GM18951 (cell line): ENCODE data around the gene SSTR3.
"Not testable (repeated sequence)": the region's sequence is repeated elsewhere in the genome, so short reads cannot be mapped to it uniquely, and the experiment has no call there.

ENCODE experiments used
- POLR2A ChIP-seq: IDR thresholded peaks from 4 replicates; pipeline ENCODE4 v1.6.1; 2011; ENCODE audit warnings: mild to moderate bottlenecking; ENCODE audit not compliant: insufficient read length, insufficient read depth; ENCODE audit errors: extremely low read depth
- in situ Hi-C: fragments of 300-500 bp; cut with MboI; formaldehyde crosslinking; loops from one replicate; pipeline ENCODE4 v1.12.0; 2022; ENCODE audit warnings: low sequenced_read_pairs, mixed read lengths, inconsistent platforms; ENCODE audit not compliant: unreplicated experiment

SSTR3 gene

GRCh38 chr22:37237371-37238268 is 25.3 kb upstream of the SSTR3 start:
- peak; percentile 19 for TF ChIP-seq POLR2A
- in situ Hi-C loops: no loop called here

- TF ChIP-seq POLR2A: no peak
- in situ Hi-C loops: no loop called here
These were observed 23.8 kb upstream of the SSTR3 start for GRCh38 chr22:37235897-37236607.

- in situ Hi-C loops: no loop called here
- peak; percentile 2 for TF ChIP-seq POLR2A
These were observed 22.7 kb upstream of the SSTR3 start for GRCh38 chr22:37234736-37235711.

- in situ Hi-C loops: no loop called here
- no peak for TF ChIP-seq POLR2A
These were observed 21.7 kb upstream of the SSTR3 start for GRCh38 chr22:37233751-37234631.

- in situ Hi-C loops: not testable (repeated sequence)
These were observed 21.1 kb upstream of the SSTR3 start for GRCh38 chr22:37233371-37233750.

GRCh38 chr22:37232140-37232998 is 20.1 kb upstream of the SSTR3 start:
- in situ Hi-C loops: no loop called here

GRCh38 chr22:37231406-37232139 is 19.3 kb upstream of the SSTR3 start:
- in situ Hi-C loops: no loop called here

More at GRCh38 chr22:37232140-37232998, 20.1 kb upstream of the SSTR3 start:
- TF ChIP-seq POLR2A: no peak

GRCh38 chr22:37230673-37231405 is 18.6 kb upstream of the SSTR3 start:
- in situ Hi-C loops: no loop called here
- TF ChIP-seq POLR2A: peak; percentile 19

More at GRCh38 chr22:37231406-37232139, 19.3 kb upstream of the SSTR3 start:
- TF ChIP-seq POLR2A: no peak

GRCh38 chr22:37229805-37230672 is 17.8 kb upstream of the SSTR3 start:
- in situ Hi-C loops: no loop called here
- TF ChIP-seq POLR2A: peak; percentile 45
